ENCODE measurements around the gene TEAD4. TPM values are rescaled to one million over a fixed set of nuclear protein-coding genes. Genes with fewer than 3 reads are reported as not detected.

The TEAD4 gene
- total and polyA plus RNA-seq, 2 donors (not counting 1 experiment from before 2014, with no cell fraction given), result not detected

GRCh38 chr12:2941524-2941923, 17.7 kb upstream of the TEAD4 start:
- H3K4me1 ChIP-seq (ENCODE audit: control insufficient read depth in 2 of 2, insufficient read depth in 2 of 2, low read length in 2 of 2), result peaks cover 0 to 5% of the 10 kb centered on the region in 2 donors
- H3K4me3 ChIP-seq (ENCODE audit: control extremely low read depth in 1 of 5, extremely low read depth in 1 of 5, insufficient read depth in 1 of 5, low read depth in 2 of 5, low read length in 4 of 5), result no peak overlapping the region
- H3K9ac ChIP-seq (ENCODE audit: low read length), result no peak overlapping the region
- no peak overlapping the region for H3K4me3 Mint-ChIP-seq
- no peak for TF ChIP-seq EZH2 (IDR thresholded peaks at IDR 0.05; ENCODE audit: borderline replicate concordance, insufficient read depth, low read depth, low read length, poor library complexity, severe bottlenecking)
- no peak for TF ChIP-seq CTCF (IDR thresholded peaks at IDR 0.05)
- no peaks in the 10 kb centered on the region for H3K9me3 Mint-ChIP-seq (ENCODE audit: insufficient read depth)
- no peaks in the 10 kb centered on the region for H3K9me3 ChIP-seq (ENCODE audit: control extremely low read depth in 1 of 3, control insufficient read depth in 2 of 3, insufficient read depth in 1 of 3, low read length in 2 of 3)
- H3K4me1 Mint-ChIP-seq, result peaks cover 4% of the 10 kb centered on the region
- POLR2A ChIA-PET, result no interaction called here
- H4K20me1 ChIP-seq (ENCODE audit: control insufficient read depth, insufficient read depth, low read length, poor library complexity, severe bottlenecking), result no peaks in the 10 kb centered on the region
- CTCF ChIA-PET, result no interaction called here
- no peak overlapping the region for H3K27ac ChIP-seq (ENCODE audit: low read length in 2 of 2)
- 92% methylated on average over 5 of the region's 8 CpGs for WGBS (ENCODE audit: insufficient coverage)
- no peaks in the 10 kb centered on the region for H3K27me3 Mint-ChIP-seq
- no peaks in the 10 kb centered on the region for H3K27me3 ChIP-seq (replicated peaks in 1 of 4; ENCODE audit: control extremely low read depth in 1 of 4, control insufficient read depth in 3 of 4, insufficient read depth in 4 of 4, low read length in 3 of 4)
- no peak overlapping the region for H2AFZ ChIP-seq (ENCODE audit: insufficient read depth, low read depth, low read length, poor library complexity, severe bottlenecking)
- no peak for ATAC-seq (ENCODE audit: low read depth)
- DNase-seq, result no peak
- peaks cover 0 to 3% of the 10 kb centered on the region in 2 experiments for H3K36me3 ChIP-seq (replicated peaks in 1 of 2; ENCODE audit: control extremely low read depth in 1 of 2, control insufficient read depth in 1 of 2, extremely low read depth in 1 of 2, insufficient read depth in 2 of 2, low read length in 1 of 2)
- intact Hi-C loops (cut with micrococcal nuclease), result no loop called here
- H3K79me2 ChIP-seq (ENCODE audit: control insufficient read depth, insufficient read depth, low read length), result no peaks in the 10 kb centered on the region
- no peak overlapping the region for H3K4me2 ChIP-seq (replicated peaks; ENCODE audit: low read depth, low read length, poor library complexity, severe bottlenecking)
- no peak overlapping the region for H3K27ac Mint-ChIP-seq

GRCh38 chr12:2944401-2945047, 14.7 kb upstream of the TEAD4 start:
- Histone ChIP-seq H3K27ac (ENCODE audit: low read length in 2 of 2) (no peak overlapping the region), H3K4me2 (replicated peaks; ENCODE audit: low read depth, low read length, poor library complexity, severe bottlenecking) (peak overlapping the region; percentile 7), H4K20me1 (ENCODE audit: control insufficient read depth, insufficient read depth, low read length, poor library complexity, severe bottlenecking) (no peaks in the 10 kb centered on the region), H3K27me3 (replicated peaks in 1 of 4; ENCODE audit: control extremely low read depth in 1 of 4, control insufficient read depth in 3 of 4, insufficient read depth in 4 of 4, low read length in 3 of 4) (no peaks in the 10 kb centered on the region), H3K9ac (ENCODE audit: low read length) (no peak overlapping the region), H3K79me2 (ENCODE audit: control insufficient read depth, insufficient read depth, low read length) (no peaks in the 10 kb centered on the region), H3K9me3 (ENCODE audit: control extremely low read depth in 1 of 3, control insufficient read depth in 2 of 3, insufficient read depth in 1 of 3, low read length in 2 of 3) (no peaks in the 10 kb centered on the region), H3K36me3 (replicated peaks in 1 of 2; ENCODE audit: control extremely low read depth in 1 of 2, control insufficient read depth in 1 of 2, extremely low read depth in 1 of 2, insufficient read depth in 2 of 2, low read length in 1 of 2) (no peaks in the 10 kb centered on the region), H2AFZ (ENCODE audit: insufficient read depth, low read depth, low read length, poor library complexity, severe bottlenecking) (no peak overlapping the region), H3K4me3 (ENCODE audit: control extremely low read depth in 1 of 5, extremely low read depth in 1 of 5, insufficient read depth in 1 of 5, low read depth in 2 of 5, low read length in 4 of 5) (no peak overlapping the region), H3K4me1 (ENCODE audit: control insufficient read depth in 2 of 2, insufficient read depth in 2 of 2, low read length in 2 of 2) (peaks cover 0 to 5% of the 10 kb centered on the region in 2 donors)
- Mint-ChIP-seq H3K4me3 (no peak overlapping the region), H3K9me3 (ENCODE audit: insufficient read depth) (no peaks in the 10 kb centered on the region), H3K4me1 (peaks cover 4% of the 10 kb centered on the region), H3K27ac (no peak overlapping the region), H3K27me3 (peaks cover 6% of the 10 kb centered on the region)
- ChIA-PET CTCF (interaction anchor here (0.8 to 4.4 kb wide), 5 partner anchors 9 to 99 kb away, joined by 3 to 22 read pairs (median 3); no protein-coding TSS in a partner anchor), POLR2A (no interaction called here)
- 38% methylated on average over 15 of the region's 24 CpGs for WGBS (ENCODE audit: insufficient coverage)
- DNase-seq (peak; percentile 58), ATAC-seq (ENCODE audit: low read depth) (no peak)
- TF ChIP-seq CTCF (IDR thresholded peaks at IDR 0.05) (peak; percentile 67), EZH2 (IDR thresholded peaks at IDR 0.05; ENCODE audit: borderline replicate concordance, insufficient read depth, low read depth, low read length, poor library complexity, severe bottlenecking) (no peak)
- intact Hi-C loops (cut with micrococcal nuclease), result loop anchor here (2.0 kb wide), 1 partner anchor 54 kb away; the partner anchor contains the start of gene TULP3

Data from B cell (primary cell).